ENCODE data around the gene GATD1. TPM values are rescaled to one million over a fixed set of nuclear protein-coding genes. Genes with fewer than 3 reads are reported as not detected.
"Not testable (repeated sequence)": the region's sequence is repeated elsewhere in the genome, so short reads cannot be mapped to it uniquely, and the experiment has no call there.

Gene GATD1
- total and polyA plus RNA-seq, 2 donors (not counting 1 experiment from before 2014, with no cell fraction given) = 14.7 to 20.3 TPM

DNA sequence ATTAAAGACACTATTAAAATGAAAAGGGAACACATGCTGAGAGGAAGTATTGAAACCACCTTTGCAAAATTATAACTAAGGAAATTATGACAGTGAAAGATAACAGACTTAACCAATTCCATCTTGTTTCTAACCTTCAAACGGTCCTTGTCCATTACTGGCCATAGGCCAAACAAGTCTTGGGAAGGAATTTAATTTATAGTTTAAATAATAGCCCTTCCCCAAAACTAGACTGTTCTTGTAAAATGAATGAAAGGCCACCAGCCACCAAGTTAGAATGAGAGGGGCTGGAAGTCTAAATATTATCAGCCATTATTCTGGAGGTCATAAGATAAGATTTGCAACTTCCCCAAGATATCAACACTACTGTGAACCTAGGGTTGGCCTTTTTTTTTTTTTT is 31.9 kb downstream of the GATD1 start:
- Histone ChIP-seq H2AFZ (ENCODE audit: low read length) (no peak overlapping the region), H3K4me1 (ENCODE audit: control insufficient read depth, extremely low read depth, insufficient read depth, low read length) (no peaks in the 10 kb centered on the region), H3K9me3 (ENCODE audit: control insufficient read depth, insufficient read depth, low read depth, low read length) (no peaks in the 10 kb centered on the region), H3K27ac (ENCODE audit: insufficient read depth, low read length) (no peak overlapping the region), H3K36me3 (ENCODE audit: control insufficient read depth, insufficient read depth, low read length) (no peaks in the 10 kb centered on the region), H3K79me2 (ENCODE audit: control insufficient read depth, insufficient read depth, low read length) (peaks cover 29% of the 10 kb centered on the region), H4K20me1 (ENCODE audit: control insufficient read depth, extremely low read depth, insufficient read depth, low read length) (no peaks in the 10 kb centered on the region), H3K4me3 (replicated peaks in 1 of 4; ENCODE audit: control extremely low read depth in 1 of 4, insufficient read depth in 1 of 4, low read depth in 3 of 4, low read length in 4 of 4) (no peak overlapping the region), H3K4me2 (ENCODE audit: extremely low read depth, insufficient read depth, low read length) (no peak overlapping the region), H3K27me3 (ENCODE audit: control insufficient read depth, insufficient read depth, low read length) (no peaks in the 10 kb centered on the region), H3K9ac (ENCODE audit: insufficient read depth, low read length) (no peak overlapping the region)
- TF ChIP-seq EZH2 (IDR thresholded peaks at IDR 0.05; ENCODE audit: low read length, missing control alignments) = no peak
- TF ChIP-seq, protein P1, sequence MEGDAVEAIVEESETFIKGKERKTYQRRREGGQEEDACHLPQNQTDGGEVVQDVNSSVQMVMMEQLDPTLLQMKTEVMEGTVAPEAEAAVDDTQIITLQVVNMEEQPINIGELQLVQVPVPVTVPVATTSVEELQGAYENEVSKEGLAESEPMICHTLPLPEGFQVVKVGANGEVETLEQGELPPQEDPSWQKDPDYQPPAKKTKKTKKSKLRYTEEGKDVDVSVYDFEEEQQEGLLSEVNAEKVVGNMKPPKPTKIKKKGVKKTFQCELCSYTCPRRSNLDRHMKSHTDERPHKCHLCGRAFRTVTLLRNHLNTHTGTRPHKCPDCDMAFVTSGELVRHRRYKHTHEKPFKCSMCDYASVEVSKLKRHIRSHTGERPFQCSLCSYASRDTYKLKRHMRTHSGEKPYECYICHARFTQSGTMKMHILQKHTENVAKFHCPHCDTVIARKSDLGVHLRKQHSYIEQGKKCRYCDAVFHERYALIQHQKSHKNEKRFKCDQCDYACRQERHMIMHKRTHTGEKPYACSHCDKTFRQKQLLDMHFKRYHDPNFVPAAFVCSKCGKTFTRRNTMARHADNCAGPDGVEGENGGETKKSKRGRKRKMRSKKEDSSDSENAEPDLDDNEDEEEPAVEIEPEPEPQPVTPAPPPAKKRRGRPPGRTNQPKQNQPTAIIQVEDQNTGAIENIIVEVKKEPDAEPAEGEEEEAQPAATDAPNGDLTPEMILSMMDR (conservative IDR thresholded peaks at IDR 0.05 in 1 of 2, IDR thresholded peaks at IDR 0.05 in 1 of 2; ENCODE audit: low read depth in 1 of 2, low read length in 2 of 2) = no peak
- no peak for DNase-seq (ENCODE audit: low read depth in 2 of 2)

DNA sequence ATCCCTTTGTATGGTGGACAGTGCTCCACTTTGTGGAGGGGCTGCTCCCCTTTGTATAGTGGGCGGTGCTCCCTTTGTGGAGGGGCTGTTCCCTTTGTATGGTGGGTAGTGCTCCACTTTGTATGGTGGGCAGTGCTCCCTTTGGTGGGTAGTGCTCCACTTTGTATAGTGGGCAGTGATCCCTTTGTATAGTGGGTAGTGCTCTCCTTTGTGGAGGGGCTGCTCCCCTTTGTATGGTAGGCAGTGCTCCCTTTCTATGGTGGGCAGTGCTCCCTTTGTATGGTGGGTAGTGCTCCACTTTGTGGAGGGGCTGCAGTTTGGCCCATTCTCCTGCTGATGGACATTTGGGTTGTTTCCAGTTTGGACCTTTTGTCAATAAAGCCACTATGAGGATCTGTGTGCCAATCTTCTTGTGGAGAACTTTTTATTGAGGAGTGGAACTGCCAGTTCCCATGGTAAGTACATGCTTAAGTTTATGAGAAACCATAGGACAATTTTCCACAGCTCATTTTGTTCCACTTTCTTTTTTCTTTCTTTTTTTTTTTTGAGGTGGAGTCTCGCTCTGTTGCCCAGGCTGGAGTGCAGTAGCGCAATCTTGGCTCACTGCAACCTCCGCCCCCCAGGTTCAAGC is 34.6 kb downstream of the GATD1 start:
- Histone ChIP-seq H3K79me2 (ENCODE audit: control insufficient read depth, insufficient read depth, low read length) (peaks cover 3% of the 10 kb centered on the region), H3K4me3 (replicated peaks in 1 of 4; ENCODE audit: control extremely low read depth in 1 of 4, insufficient read depth in 1 of 4, low read depth in 3 of 4, low read length in 4 of 4) (no peak overlapping the region), H3K27ac (ENCODE audit: insufficient read depth, low read length) (no peak overlapping the region), H3K4me2 (ENCODE audit: extremely low read depth, insufficient read depth, low read length) (no peak overlapping the region), H3K36me3 (ENCODE audit: control insufficient read depth, insufficient read depth, low read length) (no peaks in the 10 kb centered on the region), H3K9me3 (ENCODE audit: control insufficient read depth, insufficient read depth, low read depth, low read length) (no peaks in the 10 kb centered on the region), H3K9ac (ENCODE audit: insufficient read depth, low read length) (no peak overlapping the region), H3K4me1 (ENCODE audit: control insufficient read depth, extremely low read depth, insufficient read depth, low read length) (no peaks in the 10 kb centered on the region), H4K20me1 (ENCODE audit: control insufficient read depth, extremely low read depth, insufficient read depth, low read length) (no peaks in the 10 kb centered on the region), H2AFZ (ENCODE audit: low read length) (no peak overlapping the region), H3K27me3 (ENCODE audit: control insufficient read depth, insufficient read depth, low read length) (no peaks in the 10 kb centered on the region)
- no peak for TF ChIP-seq EZH2 (IDR thresholded peaks at IDR 0.05; ENCODE audit: low read length, missing control alignments)
- TF ChIP-seq, protein P1 (conservative IDR thresholded peaks at IDR 0.05 in 1 of 2, IDR thresholded peaks at IDR 0.05 in 1 of 2; ENCODE audit: low read depth in 1 of 2, low read length in 2 of 2) = no peak
- no peak for DNase-seq (ENCODE audit: low read depth in 2 of 2)

DNA sequence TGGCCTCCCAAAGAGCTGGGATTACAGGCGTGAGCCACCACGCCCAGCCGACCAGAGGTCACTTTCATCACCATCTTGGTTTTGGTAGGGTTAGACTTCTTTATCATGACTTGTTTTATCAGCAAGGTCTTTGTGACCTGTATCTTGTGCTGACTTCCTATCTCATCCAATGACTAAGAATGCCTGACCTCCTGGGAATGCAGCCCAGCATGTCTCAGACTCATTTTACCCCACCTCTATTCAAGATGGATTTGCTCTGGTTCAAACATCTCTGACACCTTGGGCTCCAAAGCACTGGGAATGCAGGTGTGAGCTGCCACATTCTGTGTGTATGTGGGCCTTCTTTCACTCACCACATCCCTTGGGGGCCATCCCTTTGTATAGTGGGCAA is 35.1 kb downstream of the GATD1 start:
- no peaks in the 10 kb centered on the region for H3K27me3 ChIP-seq (ENCODE audit: control insufficient read depth, insufficient read depth, low read length)
- H3K9ac ChIP-seq (ENCODE audit: insufficient read depth, low read length) = no peak overlapping the region
- no peaks in the 10 kb centered on the region for H4K20me1 ChIP-seq (ENCODE audit: control insufficient read depth, extremely low read depth, insufficient read depth, low read length)
- H3K27ac ChIP-seq (ENCODE audit: insufficient read depth, low read length) = no peak overlapping the region
- no peaks in the 10 kb centered on the region for H3K36me3 ChIP-seq (ENCODE audit: control insufficient read depth, insufficient read depth, low read length)
- no peak for DNase-seq (ENCODE audit: low read depth in 2 of 2)
- H2AFZ ChIP-seq (ENCODE audit: low read length) = no peak overlapping the region
- H3K9me3 ChIP-seq (ENCODE audit: control insufficient read depth, insufficient read depth, low read depth, low read length) = no peaks in the 10 kb centered on the region
- H3K4me2 ChIP-seq (ENCODE audit: extremely low read depth, insufficient read depth, low read length) = no peak overlapping the region
- TF ChIP-seq EZH2 (IDR thresholded peaks at IDR 0.05; ENCODE audit: low read length, missing control alignments) = no peak
- TF ChIP-seq, protein P1 (conservative IDR thresholded peaks at IDR 0.05 in 1 of 2, IDR thresholded peaks at IDR 0.05 in 1 of 2; ENCODE audit: low read depth in 1 of 2, low read length in 2 of 2) = no peak
- H3K4me1 ChIP-seq (ENCODE audit: control insufficient read depth, extremely low read depth, insufficient read depth, low read length) = no peaks in the 10 kb centered on the region
- H3K4me3 ChIP-seq (replicated peaks in 1 of 4; ENCODE audit: control extremely low read depth in 1 of 4, insufficient read depth in 1 of 4, low read depth in 3 of 4, low read length in 4 of 4) = no peak overlapping the region
- H3K79me2 ChIP-seq (ENCODE audit: control insufficient read depth, insufficient read depth, low read length) = no peaks in the 10 kb centered on the region

DNA sequence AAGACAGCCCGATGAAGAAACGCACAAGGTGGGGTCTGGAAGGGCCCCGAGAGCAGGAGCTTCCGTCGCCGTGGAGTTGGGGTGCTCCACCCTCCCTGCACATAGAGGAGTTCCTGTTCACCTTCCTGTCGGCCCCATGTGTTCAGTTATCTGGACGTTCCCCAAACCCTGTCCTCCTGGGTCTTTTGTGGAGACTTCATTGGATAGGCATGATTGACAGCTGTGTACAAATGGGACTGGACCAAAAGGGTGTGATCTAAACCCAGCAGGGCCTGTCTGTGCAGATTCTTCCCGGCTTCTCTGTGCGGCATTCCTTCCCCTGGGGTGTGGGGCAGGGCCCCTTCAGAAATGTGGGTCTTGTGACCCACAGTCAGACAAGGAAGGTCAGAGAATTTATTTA is 39.4 kb downstream of the GATD1 start:
- not testable (repeated sequence) for H3K4me3 ChIP-seq (replicated peaks in 1 of 4; ENCODE audit: control extremely low read depth in 1 of 4, insufficient read depth in 1 of 4, low read depth in 3 of 4, low read length in 4 of 4); H4K20me1 ChIP-seq (ENCODE audit: control insufficient read depth, extremely low read depth, insufficient read depth, low read length); H3K4me1 ChIP-seq (ENCODE audit: control insufficient read depth, extremely low read depth, insufficient read depth, low read length); H3K36me3 ChIP-seq (ENCODE audit: control insufficient read depth, insufficient read depth, low read length); H3K27ac ChIP-seq (ENCODE audit: insufficient read depth, low read length); H3K27me3 ChIP-seq (ENCODE audit: control insufficient read depth, insufficient read depth, low read length); H3K79me2 ChIP-seq (ENCODE audit: control insufficient read depth, insufficient read depth, low read length); DNase-seq (ENCODE audit: low read depth in 2 of 2); H2AFZ ChIP-seq (ENCODE audit: low read length); H3K9ac ChIP-seq (ENCODE audit: insufficient read depth, low read length); H3K4me2 ChIP-seq (ENCODE audit: extremely low read depth, insufficient read depth, low read length); H3K9me3 ChIP-seq (ENCODE audit: control insufficient read depth, insufficient read depth, low read depth, low read length)
